Lower lobe of right lung (tissue), 2 donors: ENCODE data around the gene ID1. TPM values are rescaled to one million over a fixed set of nuclear protein-coding genes. Genes with fewer than 3 reads are reported as not detected.
"Not testable (repeated sequence)": the region's sequence is repeated elsewhere in the genome, so short reads cannot be mapped to it uniquely, and the experiment has no call there.

Source experiments
- ATAC-seq, 2 donors: fragments of 200-7000 bp; cut with Tn5 transposase; one replicate each; pipeline ENCODE4 v1.9.1; 2020 to 2022; ENCODE audit warnings: mild to moderate bottlenecking in 2 of 2, moderate library complexity in 2 of 2
- DNase-seq: peaks from one replicate; pipeline ENCODE4 v3.0.0-alpha.2; 2020
- H3K27ac ChIP-seq: fragments of 200-600 bp; one replicate; pipeline ENCODE4 v1.8.0; 2022
- H3K27me3 ChIP-seq: fragments of 200-600 bp; one replicate; pipeline ENCODE4 v1.8.0; 2022; ENCODE audit warnings: low read depth
- H3K36me3 ChIP-seq: fragments of 200-600 bp; one replicate; pipeline ENCODE4 v1.8.0; 2022; ENCODE audit warnings: mild to moderate bottlenecking
- H3K4me1 ChIP-seq: fragments of 200-600 bp; one replicate; pipeline ENCODE4 v1.8.0; 2022
- H3K4me3 ChIP-seq: fragments of 200-600 bp; one replicate; pipeline ENCODE4 v1.8.0; 2022; ENCODE audit warnings: mild to moderate bottlenecking
- H3K9me3 ChIP-seq: fragments of 200-600 bp; one replicate; pipeline ENCODE4 v1.8.0; 2022
- CTCF ChIP-seq: fragments of 200-600 bp; IDR thresholded peaks from one replicate; pipeline ENCODE4 v1.8.0; 2022; ENCODE audit warnings: antibody characterized with exemption, mild to moderate bottlenecking
- intact Hi-C: fragments of 100-400 bp; cut with DNase I; formaldehyde crosslinking; loops from one replicate; pipeline ENCODE4 v1.11.0; 2022
- total RNA-seq: library from RNA; stranded (reverse); fragmentation: NEBNext Ultra II Directional; extraction: Animal tissue kit (Norgen Biotek cat#: 25700); gene quantifications from one replicate; pipeline ENCODE4 v1.2.1, GENCODE V29; 2021
- donor health status: DM: no; HTN: yes; CAD: no; lungs with severe emphysema.

ID1 gene
- total RNA-seq, 1 donor from 2014 or later: 196 TPM

GRCh38 chr20:31606804-31607639 lies 1.9 kb downstream of the ID1 start:
- intact Hi-C loops: no loop called here

DNA sequence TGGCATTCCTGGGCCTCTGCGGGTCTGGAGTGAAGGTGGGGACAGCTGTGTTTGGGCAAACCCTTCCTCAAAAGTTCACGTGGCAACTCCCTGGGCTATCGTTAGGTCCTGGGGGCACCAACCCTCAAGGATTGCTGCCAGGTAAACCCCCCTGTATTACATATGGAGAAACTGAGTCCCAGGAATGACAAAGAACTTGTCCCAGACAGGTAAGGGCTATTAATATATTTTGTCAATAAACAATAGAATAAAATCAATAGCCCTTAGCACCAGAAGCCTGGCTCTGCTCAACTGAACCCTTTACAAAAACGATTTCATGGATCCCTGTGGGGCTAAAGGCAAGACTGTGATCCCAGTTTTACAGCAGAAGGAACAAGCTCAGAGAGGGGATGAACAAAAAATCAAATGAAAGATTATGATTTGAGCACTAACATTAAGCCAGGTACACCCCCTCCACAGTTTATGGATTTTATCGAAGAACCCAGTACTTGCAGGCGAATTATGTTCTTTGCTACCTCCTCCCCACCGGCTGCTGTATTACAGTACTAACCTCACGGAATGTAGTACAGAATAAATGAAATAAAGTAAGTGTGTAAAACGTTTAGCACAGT lies 2.7 kb downstream of the ID1 start:
- Histone ChIP-seq H3K27ac (peak overlapping the region; percentile 98), H3K36me3 (no peaks in the 10 kb centered on the region), H3K4me3 (peak overlapping the region; percentile 81), H3K4me1 (peaks cover 68% of the 10 kb centered on the region), H3K27me3 (no peaks in the 10 kb centered on the region), H3K9me3 (no peaks in the 10 kb centered on the region)
- intact Hi-C loops: no loop called here
- ATAC-seq (no peak), DNase-seq (no peak)
- no peak for TF ChIP-seq CTCF

More at GRCh38 chr20:31606804-31607639, 1.9 kb downstream of the ID1 start:
- H3K9me3 ChIP-seq: no peaks in the 10 kb centered on the region
- no peaks in the 10 kb centered on the region for H3K27me3 ChIP-seq
- no peak for TF ChIP-seq CTCF
- DNase-seq: peak; percentile 65
- H3K4me1 ChIP-seq: peaks cover 68% of the 10 kb centered on the region
- no peak for ATAC-seq
- no peaks in the 10 kb centered on the region for H3K36me3 ChIP-seq
- H3K4me3 ChIP-seq: peak overlapping the region; percentile 81
- peak overlapping the region; percentile 98 for H3K27ac ChIP-seq

DNA sequence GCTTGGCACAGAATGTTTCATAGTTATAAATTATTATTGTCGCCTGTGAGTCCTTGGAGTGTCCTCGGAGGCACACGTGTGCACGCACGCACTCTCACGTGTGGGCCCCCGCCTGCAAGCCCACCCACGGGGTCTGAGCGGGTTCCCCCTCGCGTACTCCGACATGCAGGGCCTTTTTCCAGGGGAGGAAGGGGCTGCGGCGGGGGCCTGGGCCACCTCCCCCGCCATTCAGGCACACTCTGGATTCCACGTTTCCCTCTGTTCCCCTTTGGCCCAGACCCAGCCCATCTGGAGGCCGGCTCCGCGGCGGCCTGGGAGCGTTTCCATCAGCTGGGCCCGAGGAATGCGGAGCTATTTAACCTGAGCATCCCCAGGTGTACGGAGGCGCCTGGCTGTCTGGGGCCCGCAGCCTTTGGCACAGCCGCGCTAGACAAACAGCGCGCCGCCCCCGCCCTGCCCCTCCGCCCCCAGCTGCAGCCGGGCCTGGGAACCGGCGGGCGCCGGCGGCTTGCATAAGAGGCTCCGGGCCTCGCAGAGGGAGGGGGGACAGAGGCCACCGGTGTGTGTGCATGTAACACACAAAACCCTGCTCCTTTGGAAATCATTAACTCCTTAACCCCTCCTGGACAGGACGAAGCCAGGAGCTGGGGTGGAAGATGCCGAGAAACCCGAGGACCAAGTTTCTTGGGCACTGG lies 3.3 kb downstream of the ID1 start:
- TF ChIP-seq CTCF: no peak
- H3K27me3 ChIP-seq: no peaks in the 10 kb centered on the region
- DNase-seq: peak; percentile 93
- peak overlapping the region; percentile 81 for H3K4me3 ChIP-seq
- peaks cover 62% of the 10 kb centered on the region for H3K4me1 ChIP-seq
- intact Hi-C loops: no loop called here
- peak overlapping the region; percentile 98 for H3K27ac ChIP-seq
- no peaks in the 10 kb centered on the region for H3K9me3 ChIP-seq
- no peaks in the 10 kb centered on the region for H3K36me3 ChIP-seq
- ATAC-seq: peak; percentile 56 to 67

GRCh38 chr20:31612271-31612640 lies 7.2 kb downstream of the ID1 start:
- not testable (repeated sequence) for H3K9me3 ChIP-seq, H3K27me3 ChIP-seq, H3K36me3 ChIP-seq, DNase-seq, H3K4me3 ChIP-seq, ATAC-seq
- H3K27ac ChIP-seq: peak overlapping the region; percentile 98
- H3K4me1 ChIP-seq: peaks cover 48% of the 10 kb centered on the region
- intact Hi-C loops: loop anchor here (5.0 kb wide), 1 partner anchor 50 kb away; no protein-coding TSS in a partner anchor

GRCh38 chr20:31615416-31615815 lies 10.3 kb downstream of the ID1 start:
- no peak for DNase-seq
- ATAC-seq: no peak
- Histone ChIP-seq H3K4me3 (no peak overlapping the region), H3K36me3 (no peaks in the 10 kb centered on the region), H3K4me1 (peaks cover 24% of the 10 kb centered on the region), H3K27ac (no peak overlapping the region), H3K27me3 (no peaks in the 10 kb centered on the region), H3K9me3 (no peaks in the 10 kb centered on the region)
- no peak for TF ChIP-seq CTCF
- intact Hi-C loops: no loop called here
